Gastroesophageal sphincter (tissue), 4 donors: ENCODE data around the gene APBA2. TPM values are rescaled to one million over a fixed set of nuclear protein-coding genes. Genes with fewer than 3 reads are reported as not detected.
"Not testable (repeated sequence)": the region's sequence is repeated elsewhere in the genome, so short reads cannot be mapped to it uniquely, and the experiment has no call there.

Experiments
- ATAC-seq: fragments of 150-250 bp; one replicate; pipeline ENCODE4 v1.9.1; 2016; ENCODE audit warnings: mild to moderate bottlenecking, moderate library complexity
- H3K27ac ChIP-seq, 4 donors: fragments of 200-600 bp; sonication (generic) in 3 of 4; 1 replicate in 3 of 4; 2 replicates in 1 of 4; pipeline ENCODE4 v1.5.1; 2016 to 2019
- H3K27me3 ChIP-seq: fragments of 200-600 bp; sonication (generic); one replicate; pipeline ENCODE4 v1.5.1; 2019
- H3K36me3 ChIP-seq, 2 donors: fragments of 200-600 bp; sonication (generic); one replicate each; pipeline ENCODE4 v1.5.1; 2019; ENCODE audit warnings: control low read depth in 1 of 2
- H3K4me1 ChIP-seq, 3 donors: fragments of 200-600 bp; sonication (generic); 1 replicate in 2 of 3; 2 replicates in 1 of 3; pipeline ENCODE4 v1.5.1; 2016 to 2019; ENCODE audit warnings: control low read depth in 2 of 3
- H3K4me3 ChIP-seq, 2 donors: fragments of 200-600 bp; sonication (generic); one replicate each; pipeline ENCODE4 v1.5.1; 2019; ENCODE audit warnings: mild to moderate bottlenecking in 1 of 2, moderate library complexity in 1 of 2
- H3K9me3 ChIP-seq, 3 donors: fragments of 200-600 bp; sonication (generic); one replicate each; pipeline ENCODE4 v1.5.1; 2017 to 2019; ENCODE audit warnings: control low read depth in 2 of 3
- CTCF ChIP-seq, 4 experiments: fragments of 200-600 bp in 2 of 4; fragments of 450-650 bp in 2 of 4; sonication (generic) in 1 of 4; IDR thresholded peaks; one replicate each; pipeline ENCODE4 v1.5.1; 2017 to 2019; ENCODE audit warnings: antibody characterized with exemption in 4 of 4, mild to moderate bottlenecking in 2 of 4, moderate library complexity in 2 of 4
- EP300 ChIP-seq: sonication (generic); formaldehyde crosslinking; IDR thresholded peaks from one replicate; pipeline ENCODE4 v1.6.1; 2017; ENCODE audit warnings: antibody characterized with exemption, mild to moderate bottlenecking
- POLR2A ChIP-seq, 2 donors: fragments of 450-650 bp; IDR thresholded peaks; one replicate each; pipeline ENCODE4 v1.6.1; 2017; ENCODE audit warnings: antibody characterized with exemption in 2 of 2, mild to moderate bottlenecking in 2 of 2, moderate library complexity in 1 of 2
- POLR2AphosphoS5 ChIP-seq: sonication (generic); formaldehyde crosslinking; IDR thresholded peaks from one replicate; pipeline ENCODE4 v1.6.1; 2017; ENCODE audit warnings: antibody characterized with exemption
- WGBS, 2 donors: methylation state at CpG; one replicate each; pipeline ENCODE4 v1.1.5; 2018; ENCODE audit warnings: low coverage in 1 of 2; 5-methylcytosine and 5-hydroxymethylcytosine counted together
- total RNA-seq, 4 donors: library from RNA; depleted of rRNA; stranded (reverse); fragments of >200 nt; gene quantifications; one replicate each; pipeline ENCODE4 v1.1.0, GENCODE V29; 2016

APBA2 gene
- total RNA-seq, 4 donors from 2014 or later = 3.1 to 14.9 (median 4.2) TPM

GRCh38 chr15:28861031-28861534 lies 24.7 kb upstream of the APBA2 start:
- WGBS, 2 donors = 44 to 77% methylated on average over 3 to 6 of the region's 16 CpGs
- no peak overlapping the region for H3K4me3 ChIP-seq
- ATAC-seq = no peak
- no peaks in the 10 kb centered on the region for H3K9me3 ChIP-seq
- no peak for TF ChIP-seq POLR2AphosphoS5
- no peak for TF ChIP-seq POLR2A (IDR thresholded peaks at IDR 0.05)
- no peak for TF ChIP-seq EP300
- TF ChIP-seq CTCF (IDR thresholded peaks at IDR 0.05) = no peak
- H3K4me1 ChIP-seq = no peaks in the 10 kb centered on the region
- no peak overlapping the region for H3K27ac ChIP-seq
- peaks cover 0 to 9% of the 10 kb centered on the region in 2 donors for H3K36me3 ChIP-seq
- H3K27me3 ChIP-seq = no peaks in the 10 kb centered on the region

- 89 to 100% methylated on average over 2 to 6 of the region's 11 CpGs for WGBS, 2 donors
- H3K4me3 ChIP-seq, H3K9me3 ChIP-seq, H3K36me3 ChIP-seq, H3K27ac ChIP-seq, ATAC-seq, H3K27me3 ChIP-seq, H3K4me1 ChIP-seq: not testable (repeated sequence)
Measured at GRCh38 chr15:28861589-28862293, 24.0 kb upstream of the APBA2 start.

GRCh38 chr15:28868744-28869345 lies 16.9 kb upstream of the APBA2 start:
- TF ChIP-seq EP300 = no peak
- TF ChIP-seq POLR2A (IDR thresholded peaks at IDR 0.05) = no peak
- TF ChIP-seq CTCF (IDR thresholded peaks at IDR 0.05) = no peak
- TF ChIP-seq POLR2AphosphoS5 = no peak
- WGBS, 2 donors = 70 to 76% methylated on average over 5 to 6 of the region's 9 CpGs
- Histone ChIP-seq H3K4me3 (no peak overlapping the region), H3K27ac (no peak overlapping the region), H3K9me3 (peaks cover 0 to 10% (median 0%) of the 10 kb centered on the region in 3 donors), H3K4me1 (no peaks in the 10 kb centered on the region), H3K27me3 (peaks cover 4% of the 10 kb centered on the region), H3K36me3 (no peaks in the 10 kb centered on the region)
- no peak for ATAC-seq

- H3K27me3 ChIP-seq = peaks cover 4% of the 10 kb centered on the region
- TF ChIP-seq POLR2AphosphoS5 (no peak), CTCF (IDR thresholded peaks at IDR 0.05) (no peak), EP300 (no peak), POLR2A (IDR thresholded peaks at IDR 0.05) (no peak)
- no peak overlapping the region for H3K27ac ChIP-seq
- WGBS, 2 donors = 82% methylated on average over 2 of the region's 3 CpGs; no CpG with 5 or more reads in 1 of the 2 donors
- H3K9me3 ChIP-seq = peaks cover 0 to 10% (median 0%) of the 10 kb centered on the region in 3 donors
- H3K4me3 ChIP-seq = no peak overlapping the region
- no peak for ATAC-seq
- H3K4me1 ChIP-seq = no peaks in the 10 kb centered on the region
- no peaks in the 10 kb centered on the region for H3K36me3 ChIP-seq
Measured at GRCh38 chr15:28871168-28871567, 14.6 kb upstream of the APBA2 start.

GRCh38 chr15:28873006-28873405 lies 12.8 kb upstream of the APBA2 start:
- no peak overlapping the region for H3K27ac ChIP-seq
- no peak overlapping the region for H3K4me3 ChIP-seq
- no peaks in the 10 kb centered on the region for H3K4me1 ChIP-seq
- H3K27me3 ChIP-seq = peaks cover 4% of the 10 kb centered on the region
- no peaks in the 10 kb centered on the region for H3K36me3 ChIP-seq
- WGBS, 2 donors = 77 to 79% methylated on average over 2 to 5 of the region's 5 CpGs
- TF ChIP-seq CTCF (IDR thresholded peaks at IDR 0.05) (no peak), POLR2A (IDR thresholded peaks at IDR 0.05) (no peak), POLR2AphosphoS5 (no peak), EP300 (no peak)
- H3K9me3 ChIP-seq = peaks cover 0 to 10% (median 0%) of the 10 kb centered on the region in 3 donors
- no peak for ATAC-seq
